ENCODE data around the gene LARP4.

- TF ChIP-seq CTCF (IDR thresholded peaks at IDR 0.05; ENCODE audit: low read length) (no peak), EZH2 (optimal IDR thresholded peaks at IDR 0.05; ENCODE audit: low read depth, low read length) (no peak), EZH2phosphoT487 (IDR thresholded peaks at IDR 0.05; ENCODE audit: low read length) (no peak)
Observed at GRCh38 chr12:50524621-50525020, 123.9 kb downstream of the LARP4 start.

Measured in MM.1S (cell line).